SW 1271 (cell line): ENCODE results near the gene ANKRD29.
"Not testable (repeated sequence)": the region's sequence is repeated elsewhere in the genome, so short reads cannot be mapped to it uniquely, and the experiment has no call there.

Experiments
- DNase-seq, 2 experiments: peaks; one replicate each; lab custom pipeline; 2025; lab: John Stamatoyannopoulos, UW

The ANKRD29 gene

DNA sequence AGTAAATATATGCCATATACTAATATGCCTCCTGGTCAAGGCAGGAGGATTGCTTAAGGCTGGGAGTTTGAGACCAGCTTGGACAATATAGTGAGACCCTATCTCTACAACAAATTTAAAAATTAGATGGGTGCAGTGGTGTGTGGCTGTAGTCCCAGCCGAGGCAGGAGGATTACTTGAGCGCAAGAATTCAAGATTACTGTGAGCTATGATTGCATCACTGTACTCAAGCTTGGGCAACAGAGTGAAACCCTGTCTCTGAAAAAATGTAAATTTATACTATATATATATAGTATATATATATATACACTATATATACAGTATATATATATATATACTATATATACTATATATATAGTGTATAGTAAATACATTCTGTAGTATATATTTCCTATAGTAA lies 46.5 kb downstream of the ANKRD29 start:
- no peak for DNase-seq

DNA sequence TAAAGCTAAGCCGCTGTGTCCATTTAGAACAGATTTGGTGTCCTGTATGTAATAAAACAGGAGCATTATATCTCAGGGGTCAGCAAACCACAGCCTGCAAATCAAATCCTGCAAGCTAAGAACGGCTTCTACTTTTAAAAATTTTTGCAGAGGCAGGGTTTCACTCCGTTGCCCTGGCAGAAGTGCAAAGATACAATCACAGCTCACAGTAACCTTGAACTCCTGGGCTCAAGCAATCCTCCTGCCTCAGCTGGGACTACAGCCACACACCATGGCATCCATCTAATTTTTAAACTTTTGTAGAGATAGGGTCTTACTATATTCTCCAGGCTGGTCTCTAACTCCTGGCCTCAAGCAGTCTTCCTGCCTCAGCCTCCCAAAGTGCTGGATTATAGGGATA lies 47.8 kb downstream of the ANKRD29 start:
- DNase-seq: no peak

DNA sequence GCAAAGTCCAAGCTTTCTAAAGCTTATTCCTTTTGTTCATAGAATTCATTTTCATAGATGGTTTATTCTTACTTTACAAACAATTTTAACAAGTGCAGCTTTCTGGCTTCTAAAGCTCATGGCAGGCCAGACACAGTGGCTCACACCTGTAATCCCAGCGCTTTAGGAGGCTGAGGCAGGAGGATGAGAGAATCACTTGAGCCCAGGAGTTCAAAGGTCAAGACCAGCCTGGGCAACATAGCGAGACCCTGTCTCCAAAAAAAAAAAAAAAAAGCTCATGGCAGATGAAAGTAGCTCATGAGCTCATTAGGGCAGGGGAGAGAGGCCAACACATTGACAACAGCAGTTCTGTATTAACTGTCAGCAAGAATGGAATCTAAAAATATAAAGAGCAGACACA lies 48.3 kb downstream of the ANKRD29 start:
- DNase-seq: no peak

DNA sequence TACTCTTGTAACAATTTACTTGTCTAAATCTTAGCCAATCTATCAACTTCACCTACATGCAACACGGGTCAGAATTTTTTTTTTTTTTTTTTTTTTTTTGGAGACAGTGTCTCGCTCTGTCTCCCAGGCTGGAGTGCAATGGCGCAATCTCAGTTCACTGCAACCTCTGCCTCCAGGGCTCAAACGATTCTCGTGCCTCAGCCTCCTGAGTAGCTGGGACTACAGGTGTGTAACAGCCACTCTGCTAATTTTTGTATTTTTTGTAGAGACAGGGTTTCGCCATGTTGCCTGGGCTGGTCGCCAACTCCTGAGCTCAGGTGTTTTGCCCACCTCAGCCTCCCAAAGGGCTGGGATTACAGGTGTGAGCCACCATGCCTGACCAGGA lies 49.6 kb downstream of the ANKRD29 start:
- not testable (repeated sequence) for DNase-seq

DNA sequence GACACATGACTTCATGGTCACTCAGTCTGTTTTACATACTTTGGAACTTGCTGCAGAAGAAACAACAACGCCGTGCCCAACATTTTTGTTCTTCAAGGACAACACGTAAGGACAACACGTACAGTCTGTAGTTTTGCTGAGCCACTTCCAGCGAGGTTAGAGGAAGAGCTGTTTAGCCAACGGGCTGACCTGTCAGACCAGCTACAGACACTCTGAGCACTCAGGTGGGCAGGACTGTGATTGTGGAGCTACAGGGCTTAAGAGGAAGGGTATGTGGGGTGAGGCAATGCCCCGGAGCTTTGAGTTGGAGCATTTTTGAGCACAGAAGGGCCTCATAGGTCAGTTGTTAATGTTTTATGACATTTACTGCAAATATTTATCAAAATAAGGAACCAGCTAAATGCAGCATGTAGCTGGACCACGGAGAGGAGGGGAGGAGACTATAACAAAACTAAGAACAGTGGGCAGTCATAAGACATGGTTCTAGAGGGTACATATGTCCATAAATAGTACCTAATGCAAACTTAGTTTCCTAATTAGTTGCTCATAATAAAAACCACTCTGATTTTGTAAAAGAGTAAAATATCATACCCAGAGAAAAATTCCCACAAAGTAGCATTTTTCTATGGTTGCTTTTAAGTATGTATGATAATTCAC lies 50.1 kb downstream of the ANKRD29 start:
- no peak for DNase-seq

DNA sequence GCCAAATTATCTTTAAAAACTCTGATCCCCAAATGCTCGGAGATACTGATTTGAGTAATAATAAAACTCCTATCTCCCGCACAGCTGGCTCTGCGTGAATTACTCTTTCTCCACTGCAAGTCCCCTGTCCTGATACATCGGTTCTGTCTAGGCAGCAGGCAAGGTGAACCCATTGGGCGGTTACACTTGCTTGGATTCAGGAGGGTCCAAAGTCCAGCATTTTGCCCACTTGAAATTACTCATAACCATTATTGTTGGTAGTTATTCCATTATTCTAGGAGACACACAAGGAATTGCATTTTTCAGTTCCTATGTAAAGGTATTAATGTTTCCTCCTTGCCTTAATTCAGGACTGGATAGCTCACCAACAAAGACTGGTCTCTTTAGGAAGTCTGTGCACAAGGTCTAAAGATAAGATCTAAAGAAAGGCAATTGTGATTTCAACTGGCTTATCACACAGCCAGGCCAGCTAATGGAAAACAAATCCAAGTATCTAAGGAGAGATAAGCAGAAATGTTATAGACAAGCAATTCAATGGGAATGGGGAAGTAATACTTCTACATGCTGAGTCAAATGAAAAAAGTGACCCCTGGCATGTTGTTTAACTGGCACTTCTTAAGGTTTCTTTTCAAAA lies 53.2 kb downstream of the ANKRD29 start:
- no peak for DNase-seq

DNA sequence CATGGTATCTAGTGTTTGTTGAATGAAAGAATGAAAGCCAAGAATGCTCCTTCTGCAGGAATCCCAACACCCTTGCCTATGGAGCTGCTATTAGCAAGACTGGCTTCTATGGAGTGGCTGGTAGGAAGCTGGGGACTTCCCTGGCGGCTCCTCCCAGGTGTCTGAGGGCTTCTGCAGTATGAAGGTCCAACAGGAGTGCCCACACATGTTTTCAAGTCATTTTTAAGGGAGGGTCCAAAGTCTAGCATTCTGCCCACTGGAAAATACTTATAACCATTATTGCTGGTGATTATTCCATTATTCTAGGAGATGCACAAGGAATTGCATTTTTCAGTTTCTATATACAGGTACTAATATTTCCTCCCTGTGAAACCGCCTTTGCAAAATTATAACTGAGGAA lies 54.5 kb downstream of the ANKRD29 start:
- DNase-seq: no peak

DNA sequence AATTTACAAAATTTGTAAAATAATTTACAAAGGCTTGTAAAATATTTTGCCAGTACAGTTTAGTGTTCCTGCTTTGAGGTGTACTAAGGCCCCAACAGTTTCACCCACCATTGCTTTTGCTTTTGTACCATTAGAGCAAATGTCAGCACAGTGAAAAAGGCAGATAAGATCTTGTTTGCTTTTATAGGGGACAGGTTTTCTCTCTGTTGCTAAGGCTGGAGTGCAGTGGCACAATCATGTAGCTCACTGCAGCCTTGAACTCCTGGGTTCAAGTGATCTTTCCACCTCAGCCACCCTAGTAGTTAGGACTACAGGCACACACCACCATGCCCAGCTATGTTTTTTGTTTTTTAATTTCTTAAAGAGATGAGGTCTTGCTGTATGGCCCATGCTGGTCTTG lies 56.8 kb downstream of the ANKRD29 start:
- DNase-seq: no peak

DNA sequence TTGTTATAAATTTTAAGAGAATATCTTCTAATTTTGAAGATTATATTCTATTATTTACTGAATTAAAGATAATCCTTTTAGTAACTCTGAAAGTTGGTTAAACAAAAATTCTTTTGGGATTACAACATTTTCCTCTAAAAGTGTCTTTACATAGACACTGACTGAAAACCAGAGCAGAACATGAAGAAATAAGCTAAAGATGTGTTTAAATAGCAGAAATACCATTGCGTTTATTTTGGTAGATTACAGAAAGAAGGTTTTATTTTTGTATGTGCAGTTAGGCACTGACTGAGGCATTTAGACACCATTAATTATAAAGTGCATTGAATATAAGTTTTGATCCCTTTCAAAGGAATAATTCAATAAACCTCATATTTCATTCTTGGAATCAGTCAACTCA lies 62.9 kb downstream of the ANKRD29 start:
- no peak for DNase-seq

DNA sequence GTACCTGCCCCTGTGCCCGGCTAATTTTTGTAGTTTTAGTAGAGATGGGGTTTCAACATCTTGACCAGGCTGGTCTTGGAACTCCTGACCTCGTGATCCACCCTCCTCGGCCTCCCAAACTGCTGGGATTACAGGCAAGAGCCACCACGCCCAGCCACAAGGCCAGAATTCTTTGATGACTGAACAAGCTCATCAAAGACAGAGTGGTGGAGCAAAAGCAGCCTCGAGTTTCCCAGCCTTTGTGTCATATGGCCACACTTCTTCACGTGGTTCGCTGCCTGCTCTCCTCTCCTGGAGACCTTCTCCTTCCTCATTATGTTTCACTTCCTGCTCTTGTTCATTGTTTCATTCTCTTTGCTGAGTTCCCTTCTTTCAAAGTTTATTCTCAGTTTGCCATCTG lies 66.5 kb downstream of the ANKRD29 start:
- DNase-seq: no peak

DNA sequence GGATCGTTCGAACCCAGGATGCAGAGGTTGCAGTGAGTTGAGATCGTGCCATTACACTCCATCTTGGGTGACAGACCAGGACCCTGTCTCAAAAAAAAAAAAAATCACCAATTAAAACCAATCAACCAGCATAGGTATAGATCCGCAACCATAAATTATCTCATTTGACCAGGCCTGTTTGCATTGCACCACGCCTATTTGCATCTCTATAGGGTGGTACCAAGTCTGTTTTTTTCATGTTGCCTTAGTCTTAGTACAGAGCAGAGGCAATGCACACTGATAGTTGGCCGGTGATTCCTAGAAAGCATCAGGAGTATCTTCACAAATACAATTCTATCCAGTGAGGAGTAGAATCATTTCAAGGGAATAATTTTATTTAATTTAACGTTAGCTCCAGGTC lies 67.1 kb downstream of the ANKRD29 start:
- no peak for DNase-seq

DNA sequence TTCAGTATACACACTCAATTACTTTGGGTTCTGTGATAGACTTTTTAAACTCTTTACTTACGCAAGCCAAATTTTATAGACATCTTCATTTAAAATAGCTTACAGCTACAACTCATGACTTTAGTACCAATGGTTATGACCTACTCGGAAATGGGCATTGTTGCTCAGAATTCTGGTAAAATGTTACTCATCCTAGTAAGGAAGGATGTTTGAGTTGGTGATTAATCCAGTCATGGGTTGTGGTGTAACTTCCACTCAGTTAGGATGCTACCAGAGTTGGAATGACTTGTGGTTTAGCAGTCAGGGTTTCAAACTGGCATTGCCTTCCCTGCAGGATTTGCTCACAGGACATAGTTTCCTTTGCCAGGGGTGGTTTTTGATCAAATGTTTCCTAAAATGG lies 69.0 kb downstream of the ANKRD29 start:
- DNase-seq: no peak

DNA sequence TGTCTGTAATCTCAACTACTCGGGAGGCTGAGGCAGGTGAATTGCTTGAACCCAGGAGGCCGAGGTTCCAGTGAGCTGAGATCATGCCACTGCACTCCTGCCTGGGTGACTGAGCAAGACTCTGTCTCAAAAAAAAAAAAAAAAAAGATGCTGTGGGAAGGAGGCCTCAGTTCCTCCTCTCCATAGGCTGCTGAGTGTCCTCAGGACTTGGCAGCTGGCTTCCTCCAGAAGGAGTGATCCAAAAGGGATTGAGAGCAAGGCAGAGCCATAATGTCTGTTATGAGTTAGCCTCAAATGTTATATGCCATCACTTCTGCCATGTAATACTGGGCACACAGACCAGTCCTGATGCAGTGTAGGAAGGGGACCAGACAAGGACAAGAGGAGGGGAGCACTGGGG lies 69.8 kb downstream of the ANKRD29 start:
- no peak for DNase-seq

DNA sequence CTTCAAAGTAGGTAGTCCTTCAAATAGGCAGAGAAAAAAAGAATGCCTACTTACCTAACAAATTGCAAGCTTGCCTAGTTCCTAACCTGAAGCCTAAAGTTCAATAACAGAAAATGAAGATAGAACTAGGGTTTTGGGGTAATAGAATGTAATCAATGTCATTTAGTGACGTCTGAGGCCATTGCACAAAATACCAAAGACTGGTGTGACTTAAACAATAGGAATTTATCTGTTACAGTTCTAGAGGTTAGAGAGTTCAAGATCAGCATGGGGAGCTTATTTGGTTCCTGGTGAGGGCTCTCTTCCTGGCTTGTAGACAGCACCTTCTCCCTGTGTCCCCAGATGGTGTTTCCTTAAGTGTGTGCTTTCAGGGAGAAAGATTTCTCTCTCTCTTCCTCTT lies 71.7 kb downstream of the ANKRD29 start:
- DNase-seq: peak in 1 of 2 experiments; percentile 25

DNA sequence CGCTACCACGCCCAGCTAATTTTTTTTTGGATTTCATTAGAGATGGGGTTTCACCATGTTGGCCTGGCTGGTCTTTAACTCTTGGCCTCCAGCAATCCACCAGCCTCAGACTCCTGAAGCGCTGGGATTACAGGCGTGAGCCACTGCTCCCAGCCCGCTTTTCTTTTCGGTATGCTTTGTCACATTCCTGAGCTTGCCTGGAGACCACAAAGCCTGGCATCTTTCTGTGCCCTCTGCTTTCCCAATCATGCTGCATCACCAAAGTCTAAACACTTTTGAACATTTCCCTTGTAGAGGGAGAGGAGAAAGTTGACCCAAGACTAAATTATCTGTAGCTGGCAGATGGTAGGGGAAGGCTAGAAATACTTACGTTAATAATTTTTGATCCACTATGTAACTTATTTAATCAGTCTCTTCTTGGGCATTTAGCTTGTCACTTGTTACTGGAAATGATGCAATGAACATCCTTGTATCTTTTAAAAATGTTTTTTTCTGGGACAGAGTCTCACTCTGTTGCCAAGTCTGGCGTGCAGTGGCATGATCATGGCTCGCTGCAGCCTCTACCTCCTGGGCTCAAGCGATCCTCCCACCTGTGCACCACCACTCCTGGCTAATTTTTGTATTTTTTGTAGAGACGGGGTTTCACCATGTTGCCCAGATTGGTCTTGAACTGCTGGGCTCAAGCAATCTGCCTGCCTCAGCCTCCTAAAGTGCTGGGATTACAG lies 73.7 kb downstream of the ANKRD29 start:
- no peak for DNase-seq

DNA sequence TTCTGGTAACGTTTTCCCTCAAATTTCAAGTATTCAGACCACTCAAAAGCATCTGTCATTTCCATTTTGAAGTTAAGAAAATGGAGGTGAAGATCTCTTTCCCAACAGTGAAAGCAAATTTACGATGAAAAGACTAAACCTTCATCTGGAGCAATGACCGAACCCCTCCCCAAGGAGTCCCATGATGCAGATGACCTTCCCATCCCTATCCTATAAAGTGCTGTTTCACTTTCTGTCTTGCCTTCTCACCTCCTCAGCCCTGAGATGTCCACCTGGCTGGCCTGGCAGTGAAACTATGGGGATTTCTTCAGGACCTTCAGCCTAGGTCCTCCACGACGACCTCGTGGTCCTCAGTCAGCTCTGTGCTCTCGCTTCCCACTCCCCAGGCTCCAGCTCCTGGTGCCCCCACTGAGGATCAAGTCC lies 75.5 kb downstream of the ANKRD29 start:
- DNase-seq: no peak

DNA sequence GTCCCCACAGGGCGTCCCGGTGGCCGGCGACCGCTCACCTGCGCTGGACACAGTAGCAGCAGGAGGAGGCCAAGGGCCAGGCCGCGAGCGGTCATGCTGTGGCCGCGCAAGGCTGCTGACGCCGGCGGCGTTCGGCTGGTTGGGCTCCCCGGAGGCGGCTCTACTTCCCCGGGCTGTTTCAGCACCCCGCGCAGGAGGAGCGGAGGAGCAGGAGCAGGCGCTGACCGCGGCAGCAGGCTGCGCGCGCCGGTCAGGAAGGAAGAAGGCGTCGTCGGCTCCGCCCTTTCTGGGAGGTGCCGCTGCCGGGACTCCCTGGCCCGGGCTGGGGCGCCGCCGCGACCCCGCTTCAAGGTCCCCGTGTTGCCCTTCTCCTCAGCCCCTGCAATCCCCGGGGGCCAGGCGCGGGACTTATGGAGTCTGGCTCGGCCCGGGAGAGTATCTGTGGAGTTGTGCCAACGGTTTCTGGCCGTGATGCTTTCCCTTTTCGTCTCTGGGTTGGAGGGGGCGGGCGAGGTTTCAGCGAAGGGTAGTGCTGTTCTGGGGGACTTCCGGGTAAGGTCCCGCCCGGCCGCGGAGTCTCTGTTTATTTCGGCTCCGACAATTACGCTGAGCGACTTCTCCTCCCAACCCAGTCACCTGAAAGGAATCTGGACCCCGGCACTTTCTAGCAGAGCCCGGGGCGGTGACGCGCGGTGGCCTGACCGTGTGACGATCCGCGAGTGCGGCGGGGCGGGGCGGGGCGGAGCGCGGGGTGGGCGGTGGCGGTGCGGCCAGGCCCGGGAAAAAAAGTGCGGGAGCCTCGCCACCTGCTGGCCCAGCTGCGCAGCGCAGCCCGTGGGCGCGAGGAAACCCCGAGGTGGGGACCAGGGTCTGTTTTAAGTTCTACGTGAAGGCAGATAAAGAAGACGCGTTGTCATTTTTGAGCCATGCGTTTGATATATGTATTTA lies 76.2 kb downstream of the ANKRD29 start, which contains the start of gene NPC1:
NPC1 (minus strand) TSS at position 258 of the 948 bp plus-strand sequence; CDS start at position 95, 163 bp downstream.
- peak; percentile 89 to 91 for DNase-seq

DNA sequence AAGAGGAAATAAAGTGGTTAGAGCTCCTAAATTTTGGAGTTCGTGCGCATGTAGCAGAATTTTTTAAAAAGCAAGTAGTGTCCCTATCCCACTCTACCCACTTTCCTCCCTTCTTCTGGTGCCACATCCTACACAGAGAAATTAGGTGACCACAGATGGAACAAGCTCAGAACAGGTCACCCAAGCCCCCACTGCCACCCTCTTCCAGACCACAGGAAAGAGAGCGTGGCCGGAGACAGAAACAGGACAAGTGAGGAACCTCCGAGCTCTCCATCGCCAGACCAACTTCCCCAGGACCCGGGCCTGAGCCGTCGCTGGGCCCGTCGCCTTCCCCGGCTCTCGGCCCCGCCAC lies 76.8 kb downstream of the ANKRD29 start:
- DNase-seq: no peak

DNA sequence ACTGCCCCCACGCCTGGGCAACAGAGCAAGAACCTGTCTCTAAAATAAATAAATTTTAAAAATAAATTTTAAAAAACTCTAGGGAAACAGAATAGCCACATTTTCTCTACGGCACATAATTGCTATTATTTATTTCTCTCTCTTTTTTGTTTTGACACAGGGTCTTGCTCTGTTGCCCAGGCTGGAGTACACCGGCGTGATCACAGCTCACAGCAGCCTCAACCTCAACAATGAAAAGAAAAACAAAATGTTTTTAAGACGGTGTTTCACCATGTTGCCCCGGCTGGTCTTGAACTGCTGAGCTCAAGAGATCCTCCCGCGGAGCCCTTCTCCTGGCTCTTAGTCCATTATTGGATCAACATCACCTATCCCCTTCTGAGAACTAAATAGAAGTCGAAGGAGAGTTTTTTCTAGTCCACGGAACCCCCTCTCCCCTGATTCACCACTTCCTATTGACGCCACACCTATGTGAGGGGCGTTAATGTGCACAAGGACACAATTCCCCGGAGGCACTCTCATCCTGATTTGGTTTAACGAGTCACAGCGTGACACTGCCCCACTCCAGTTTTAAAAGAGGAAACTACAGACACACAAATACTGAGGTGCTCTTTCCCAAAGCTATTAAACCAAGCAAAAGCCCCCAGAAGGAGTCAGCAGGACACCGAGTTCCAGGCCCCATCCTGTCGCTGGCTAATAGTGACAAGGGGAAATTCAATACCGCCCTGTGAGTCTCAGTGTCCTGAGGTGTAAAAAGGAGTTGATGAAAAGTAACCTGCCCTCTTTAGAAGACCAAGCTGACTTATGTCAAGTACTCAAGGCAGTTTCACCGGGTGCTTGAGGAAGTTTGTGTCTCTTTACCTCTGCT lies 77.5 kb downstream of the ANKRD29 start:
- peak in 1 of 2 experiments; percentile 35 for DNase-seq

DNA sequence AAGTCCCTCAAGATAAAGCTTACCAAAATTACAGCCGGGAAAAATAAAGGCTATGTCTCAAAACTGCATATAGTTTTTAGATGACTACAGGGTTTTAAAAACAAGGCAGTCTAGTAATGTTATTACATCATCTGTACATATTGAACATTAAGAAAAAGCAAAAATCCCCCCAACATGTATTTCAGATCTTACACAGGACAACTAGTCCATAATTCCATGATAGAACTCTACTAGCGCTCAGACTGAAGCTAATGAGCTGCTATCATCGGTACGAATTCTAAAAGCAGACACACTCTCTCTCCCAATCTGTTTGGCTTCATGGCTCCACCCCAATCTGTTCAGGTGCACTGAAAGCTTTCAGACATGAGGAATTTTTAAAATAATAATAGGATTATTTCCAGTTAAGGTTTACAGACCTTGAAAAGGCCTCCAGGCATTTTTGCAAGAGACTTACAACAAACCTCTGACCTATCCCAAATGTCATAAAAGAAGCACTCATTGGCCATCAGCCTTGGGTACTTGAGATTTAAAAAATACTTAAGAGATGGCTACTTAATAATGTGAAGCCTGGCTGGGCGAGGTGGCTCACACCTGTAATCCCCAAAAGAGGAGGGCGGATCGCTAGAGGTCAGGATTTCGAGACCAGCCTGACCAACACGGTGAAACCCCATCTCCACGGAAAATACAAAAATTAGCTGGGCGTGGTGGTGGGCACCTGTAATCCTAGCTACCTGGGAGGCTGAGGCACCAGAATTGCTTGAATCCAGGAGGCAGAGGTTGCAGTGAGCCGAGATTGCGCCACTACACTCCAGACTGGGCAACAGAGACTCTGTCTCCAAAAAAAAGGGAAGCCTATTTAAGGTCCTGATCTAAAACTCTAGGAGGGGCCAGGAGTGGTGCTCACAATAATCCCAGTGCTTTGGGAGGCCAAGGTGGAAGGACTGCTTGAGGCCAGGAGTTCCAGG lies 78.4 kb downstream of the ANKRD29 start:
- DNase-seq: no peak
